Stimulated activated naive CD8-positive, alpha-beta T cell treated with anti-CD3 and anti-CD28 coated beads, Interleukin-15, amount 100 ng/mL, for 72 hours (primary cell): Measurements from ENCODE around the gene FSD1L.

Experiments
- ATAC-seq: fragments of 150-1000 bp; cut with Tn5 transposase; 2 replicates; pipeline ENCODE4 v1.10.0; 2021; ENCODE audit warnings: mild to moderate bottlenecking, moderate library complexity
- DNase-seq, 2 donors: peaks; one replicate each; pipeline ENCODE4 v3.0.0; 2021 to 2022
- H3K27ac Mint-ChIP-seq, 2 donors: one replicate each; pipeline ENCODE4 v1.8.0; 2022; ENCODE audit warnings: mild to moderate bottlenecking in 2 of 2, mixed read lengths in 2 of 2, moderate library complexity in 2 of 2
- H3K27me3 Mint-ChIP-seq: one replicate; pipeline ENCODE4 v1.8.0; 2022; ENCODE audit warnings: mixed read lengths
- H3K4me1 Mint-ChIP-seq: one replicate; pipeline ENCODE4 v1.8.0; 2022; ENCODE audit warnings: mild to moderate bottlenecking, mixed read lengths
- H3K4me3 Mint-ChIP-seq, 2 donors: one replicate each; pipeline ENCODE4 v1.8.0; 2022; ENCODE audit warnings: mild to moderate bottlenecking in 2 of 2, mixed read lengths in 2 of 2, moderate library complexity in 1 of 2
- H3K9me3 Mint-ChIP-seq, 2 donors: one replicate each; pipeline ENCODE4 v1.8.0; 2022; ENCODE audit warnings: mixed read lengths in 2 of 2

Gene FSD1L

GRCh38 chr9:105449081-105449480 is 1.2 kb downstream of the FSD1L start:
- H3K9me3 Mint-ChIP-seq: no peaks in the 10 kb centered on the region
- H3K27me3 Mint-ChIP-seq: no peaks in the 10 kb centered on the region
- H3K4me3 Mint-ChIP-seq: peak overlapping the region in 1 of 2 donors; percentile 12
- no peak for DNase-seq
- H3K27ac Mint-ChIP-seq: no peak overlapping the region
- ATAC-seq: no peak
- peaks cover 12% of the 10 kb centered on the region for H3K4me1 Mint-ChIP-seq

GRCh38 chr9:105452185-105452584 is 4.4 kb downstream of the FSD1L start:
- Mint-ChIP-seq H3K27ac (no peak overlapping the region), H3K4me3 (no peak overlapping the region), H3K27me3 (no peaks in the 10 kb centered on the region), H3K4me1 (peaks cover 12% of the 10 kb centered on the region), H3K9me3 (no peaks in the 10 kb centered on the region)
- no peak for ATAC-seq
- DNase-seq: no peak

GRCh38 chr9:105455836-105456475 is 8.1 kb downstream of the FSD1L start:
- Mint-ChIP-seq H3K4me1 (no peaks in the 10 kb centered on the region), H3K9me3 (peaks cover 5 to 12% of the 10 kb centered on the region in 2 donors), H3K4me3 (no peak overlapping the region), H3K27ac (no peak overlapping the region), H3K27me3 (no peaks in the 10 kb centered on the region)
- ATAC-seq (no peak), DNase-seq (no peak)

GRCh38 chr9:105457560-105458294 is 9.9 kb downstream of the FSD1L start:
- Mint-ChIP-seq H3K4me1 (no peaks in the 10 kb centered on the region), H3K4me3 (no peak overlapping the region), H3K27ac (no peak overlapping the region), H3K27me3 (no peaks in the 10 kb centered on the region), H3K9me3 (peaks cover 5 to 12% of the 10 kb centered on the region in 2 donors)
- ATAC-seq: no peak
- no peak for DNase-seq

- H3K27ac Mint-ChIP-seq: no peak overlapping the region
- no peak overlapping the region for H3K4me3 Mint-ChIP-seq
- no peaks in the 10 kb centered on the region for H3K27me3 Mint-ChIP-seq
- H3K4me1 Mint-ChIP-seq: no peaks in the 10 kb centered on the region
- peaks cover 5 to 12% of the 10 kb centered on the region in 2 donors for H3K9me3 Mint-ChIP-seq
- no peak for DNase-seq
- ATAC-seq: no peak
Observed at GRCh38 chr9:105458404-105458803, 10.6 kb downstream of the FSD1L start.

- H3K9me3 Mint-ChIP-seq: peaks cover 5 to 12% of the 10 kb centered on the region in 2 donors
- no peak overlapping the region for H3K27ac Mint-ChIP-seq
- ATAC-seq: no peak
- H3K4me1 Mint-ChIP-seq: no peaks in the 10 kb centered on the region
- DNase-seq: no peak
- no peaks in the 10 kb centered on the region for H3K27me3 Mint-ChIP-seq
- H3K4me3 Mint-ChIP-seq: no peak overlapping the region
Observed at GRCh38 chr9:105459336-105459735, 11.5 kb downstream of the FSD1L start.

GRCh38 chr9:105466898-105467455 is 19.1 kb downstream of the FSD1L start:
- Mint-ChIP-seq H3K27ac (no peak overlapping the region), H3K4me1 (no peaks in the 10 kb centered on the region), H3K9me3 (no peaks in the 10 kb centered on the region), H3K4me3 (no peak overlapping the region), H3K27me3 (no peaks in the 10 kb centered on the region)
- no peak for DNase-seq
- no peak for ATAC-seq

- no peak overlapping the region for H3K4me3 Mint-ChIP-seq
- ATAC-seq (no peak), DNase-seq (no peak)
- no peak overlapping the region for H3K27ac Mint-ChIP-seq
- H3K4me1 Mint-ChIP-seq: no peaks in the 10 kb centered on the region
- H3K27me3 Mint-ChIP-seq: no peaks in the 10 kb centered on the region
- no peaks in the 10 kb centered on the region for H3K9me3 Mint-ChIP-seq
Observed at GRCh38 chr9:105468875-105469274, 21.0 kb downstream of the FSD1L start.

- no peaks in the 10 kb centered on the region for H3K9me3 Mint-ChIP-seq
- DNase-seq (no peak), ATAC-seq (no peak)
- H3K27ac Mint-ChIP-seq: no peak overlapping the region
- H3K4me1 Mint-ChIP-seq: no peaks in the 10 kb centered on the region
- H3K27me3 Mint-ChIP-seq: no peaks in the 10 kb centered on the region
- no peak overlapping the region for H3K4me3 Mint-ChIP-seq
Observed at GRCh38 chr9:105473221-105473620, 25.4 kb downstream of the FSD1L start.

GRCh38 chr9:105475302-105475701 is 27.5 kb downstream of the FSD1L start:
- Mint-ChIP-seq H3K9me3 (no peaks in the 10 kb centered on the region), H3K4me3 (no peak overlapping the region), H3K4me1 (no peaks in the 10 kb centered on the region), H3K27ac (no peak overlapping the region), H3K27me3 (no peaks in the 10 kb centered on the region)
- ATAC-seq (no peak), DNase-seq (no peak)

GRCh38 chr9:105479846-105480245 is 32.0 kb downstream of the FSD1L start:
- no peaks in the 10 kb centered on the region for H3K27me3 Mint-ChIP-seq
- no peaks in the 10 kb centered on the region for H3K4me1 Mint-ChIP-seq
- no peaks in the 10 kb centered on the region for H3K9me3 Mint-ChIP-seq
- no peak overlapping the region for H3K27ac Mint-ChIP-seq
- ATAC-seq (no peak), DNase-seq (no peak)
- no peak overlapping the region for H3K4me3 Mint-ChIP-seq

- ATAC-seq (no peak), DNase-seq (no peak)
- Mint-ChIP-seq H3K27ac (no peak overlapping the region), H3K9me3 (no peaks in the 10 kb centered on the region), H3K27me3 (no peaks in the 10 kb centered on the region), H3K4me3 (no peak overlapping the region), H3K4me1 (no peaks in the 10 kb centered on the region)
Observed at GRCh38 chr9:105483618-105484017, 35.8 kb downstream of the FSD1L start.

- Mint-ChIP-seq H3K4me1 (no peaks in the 10 kb centered on the region), H3K9me3 (no peaks in the 10 kb centered on the region), H3K27me3 (no peaks in the 10 kb centered on the region), H3K4me3 (no peak overlapping the region), H3K27ac (no peak overlapping the region)
- DNase-seq (no peak), ATAC-seq (no peak)
Observed at GRCh38 chr9:105484226-105484625, 36.4 kb downstream of the FSD1L start.

- no peak for ATAC-seq
- H3K4me1 Mint-ChIP-seq: no peaks in the 10 kb centered on the region
- H3K4me3 Mint-ChIP-seq: no peak overlapping the region
- H3K9me3 Mint-ChIP-seq: no peaks in the 10 kb centered on the region
- DNase-seq: no peak
- H3K27me3 Mint-ChIP-seq: no peaks in the 10 kb centered on the region
- no peak overlapping the region for H3K27ac Mint-ChIP-seq
Observed at GRCh38 chr9:105485131-105485530, 37.3 kb downstream of the FSD1L start.

GRCh38 chr9:105496826-105497225 is 49.0 kb downstream of the FSD1L start:
- DNase-seq (no peak), ATAC-seq (no peak)
- Mint-ChIP-seq H3K27ac (no peak overlapping the region), H3K9me3 (peaks cover 7% of the 10 kb centered on the region in 2 donors), H3K27me3 (no peaks in the 10 kb centered on the region), H3K4me1 (no peaks in the 10 kb centered on the region), H3K4me3 (no peak overlapping the region)

- ATAC-seq: no peak
- Mint-ChIP-seq H3K4me3 (no peak overlapping the region), H3K4me1 (no peaks in the 10 kb centered on the region), H3K9me3 (peaks cover under 1 to 7% of the 10 kb centered on the region in 2 donors), H3K27ac (no peak overlapping the region), H3K27me3 (no peaks in the 10 kb centered on the region)
- no peak for DNase-seq
Observed at GRCh38 chr9:105497704-105498103, 49.9 kb downstream of the FSD1L start.
